HG02588 (cell line): ENCODE results near the gene ABCA9.
"Not testable (repeated sequence)": the region's sequence is repeated elsewhere in the genome, so short reads cannot be mapped to it uniquely, and the experiment has no call there.

ENCODE experiments used
- ATAC-seq: cut with Tn5 transposase; IDR thresholded peaks from one replicate; pipeline ENCODE4 v1.9.1; 2021; ENCODE audit warnings: mild to moderate bottlenecking, moderate library complexity; ENCODE audit not compliant: unreplicated experiment

The ABCA9 gene

DNA sequence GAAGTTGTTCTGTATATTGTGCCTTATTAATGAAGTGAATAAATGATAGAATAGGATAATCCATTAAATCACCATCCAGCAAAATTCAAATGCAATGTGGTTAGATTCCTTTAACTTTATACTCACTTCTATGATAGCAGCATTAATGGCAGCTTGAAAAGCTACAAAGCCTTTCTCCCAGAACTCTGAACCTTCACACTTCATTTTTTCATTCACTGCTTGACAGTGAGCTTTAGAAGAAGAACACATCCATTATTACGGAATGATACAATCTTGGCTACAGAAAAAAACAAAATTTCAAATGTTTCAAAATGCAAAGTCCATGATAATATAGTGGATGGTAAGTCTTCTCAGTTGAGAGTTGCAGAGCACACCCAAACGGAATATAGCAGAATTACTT, 16.4 kb downstream of the ABCA9 start:
- no peak for ATAC-seq

DNA sequence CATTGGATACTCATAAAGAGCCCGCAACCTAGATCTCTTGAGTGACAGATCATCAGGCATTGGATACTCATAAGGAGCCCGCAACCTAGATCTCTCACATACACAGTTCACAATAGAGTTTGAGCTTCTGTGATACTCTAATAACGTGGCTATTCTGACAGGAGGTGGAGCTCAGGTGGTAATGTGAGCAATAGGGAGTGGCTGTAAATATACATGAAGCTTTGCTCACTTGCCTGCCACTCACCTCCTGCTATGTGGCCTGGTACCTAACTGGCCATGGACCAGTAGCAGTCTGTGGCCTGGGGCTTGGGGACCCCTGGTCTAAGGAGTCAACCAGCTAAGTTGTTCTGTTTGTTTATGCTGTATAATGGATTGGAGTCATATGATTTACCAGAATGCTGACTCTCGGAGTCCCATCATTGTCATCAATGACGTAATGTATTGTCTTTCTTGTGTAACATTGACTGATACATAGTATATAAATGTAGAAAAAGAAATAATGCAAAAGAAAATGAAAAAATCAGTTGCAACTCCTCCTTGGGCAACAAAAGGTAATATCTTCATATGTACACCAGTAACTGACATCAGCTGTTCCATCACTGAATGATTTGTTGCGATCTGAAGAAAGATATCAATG, 17.5 kb downstream of the ABCA9 start:
- ATAC-seq, result no peak

GRCh38 chr17:69042308-69042707, 18.4 kb downstream of the ABCA9 start:
- ATAC-seq, result no peak

GRCh38 chr17:69031839-69032238, 28.9 kb downstream of the ABCA9 start:
- no peak for ATAC-seq

- ATAC-seq, result no peak
Observed at GRCh38 chr17:69030169-69030568, 30.6 kb downstream of the ABCA9 start.

DNA sequence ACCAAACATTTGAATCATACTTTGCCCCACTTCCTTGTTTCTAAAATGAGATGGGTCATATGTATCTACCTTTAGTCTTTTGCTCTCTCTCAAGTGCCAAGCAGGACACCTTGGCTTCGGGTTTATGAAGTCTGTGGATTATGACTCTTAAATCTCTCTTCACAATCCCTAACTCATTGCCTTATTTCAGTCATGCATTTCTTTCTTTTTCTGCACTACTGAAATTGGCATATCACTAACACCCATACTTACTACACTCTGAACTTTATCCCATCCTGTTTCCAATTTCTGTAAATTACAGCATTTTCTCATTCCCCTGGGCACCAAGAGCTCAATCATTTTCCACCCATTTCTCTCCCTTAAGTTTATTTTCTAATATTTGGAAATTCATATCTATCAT, 42.0 kb downstream of the ABCA9 start:
- ATAC-seq, result no peak

DNA sequence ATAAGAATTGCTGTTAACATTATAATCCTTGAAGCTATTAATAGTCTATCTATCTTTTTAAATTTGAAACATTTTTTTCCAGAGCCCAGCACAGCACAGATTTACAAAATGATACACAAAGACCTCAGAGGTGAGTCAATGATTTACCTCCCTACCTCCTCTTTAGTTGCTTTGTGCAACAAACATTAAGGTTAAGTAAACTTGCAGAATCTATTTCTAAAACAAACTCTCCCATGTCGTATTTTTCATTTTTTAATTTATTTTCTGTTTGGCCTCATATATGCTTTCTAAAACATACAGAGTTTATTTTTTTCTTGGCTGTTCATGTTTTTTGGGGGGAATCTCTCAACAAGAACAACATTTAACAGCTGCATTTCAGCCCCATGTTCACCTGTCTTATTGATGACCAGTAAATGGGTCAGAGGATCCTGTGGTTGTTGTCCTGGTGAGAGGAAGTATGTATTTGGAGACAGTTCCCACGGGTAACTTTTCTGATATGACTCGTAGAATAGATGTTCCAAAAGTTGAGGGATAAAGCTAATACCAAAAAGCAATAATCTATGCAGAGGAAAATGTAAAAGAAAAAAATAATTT, 42.6 kb downstream of the ABCA9 start:
- no peak for ATAC-seq

GRCh38 chr17:69015631-69016030, 45.1 kb downstream of the ABCA9 start:
- no peak for ATAC-seq

GRCh38 chr17:69012895-69013805, 47.6 kb downstream of the ABCA9 start:
- no peak for ATAC-seq

DNA sequence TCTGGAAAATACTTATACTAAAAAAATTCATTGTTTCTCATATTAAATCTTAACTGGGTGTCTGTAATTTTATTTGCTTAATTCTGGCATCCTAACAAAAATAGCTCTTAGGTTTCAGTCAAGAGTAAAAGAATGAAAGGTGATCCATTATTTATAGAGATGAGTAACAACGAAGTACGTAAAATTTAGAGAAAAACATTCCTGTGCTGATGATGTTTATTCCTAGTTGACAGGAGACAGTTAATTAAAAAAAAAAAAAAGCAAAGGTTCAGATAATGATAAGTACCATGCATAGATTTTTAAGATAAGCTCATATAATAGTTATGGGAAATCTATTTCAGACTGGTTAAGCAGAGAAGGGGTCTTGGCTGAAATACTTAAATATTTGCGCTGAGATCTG, 50.8 kb downstream of the ABCA9 start:
- no peak for ATAC-seq

DNA sequence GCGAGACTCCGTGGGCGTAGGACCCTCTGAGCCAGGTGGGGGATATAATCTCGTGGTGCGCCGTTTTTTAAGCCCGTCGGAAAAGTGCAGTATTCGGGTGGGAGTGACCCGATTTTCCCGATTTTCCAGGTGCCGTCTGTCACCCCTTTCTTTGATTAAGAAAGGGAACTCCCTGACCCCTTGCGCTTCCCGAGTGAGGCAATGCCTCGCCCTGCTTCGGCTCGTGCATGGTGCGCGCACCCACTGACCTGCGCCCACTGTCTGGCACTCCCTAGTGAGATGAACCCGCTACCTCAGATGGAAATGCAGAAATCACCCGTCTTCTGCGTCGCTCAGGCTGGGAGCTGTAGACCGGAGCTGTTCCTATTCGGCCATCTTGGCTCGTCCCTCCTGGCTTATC, 56.0 kb downstream of the ABCA9 start:
- not testable (repeated sequence) for ATAC-seq

DNA sequence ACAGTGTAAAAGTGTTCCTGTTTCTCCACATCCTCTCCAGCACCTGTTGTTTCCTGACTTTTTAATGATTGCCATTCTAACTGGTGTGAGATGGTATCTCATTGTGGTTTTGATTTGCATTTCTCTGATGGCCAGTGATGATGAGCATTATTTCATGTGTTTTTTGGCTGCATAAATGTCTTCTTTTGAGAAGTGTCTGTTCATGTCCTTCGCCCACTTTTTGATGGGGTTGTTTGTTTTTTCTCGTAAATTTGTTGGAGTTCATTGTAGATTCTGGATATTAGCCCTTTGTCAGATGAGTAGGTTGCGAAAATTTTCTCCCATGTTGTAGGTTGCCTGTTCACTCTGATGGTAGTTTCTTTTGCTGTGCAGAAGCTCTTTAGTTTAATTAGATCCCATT, 61.0 kb downstream of the ABCA9 start:
- ATAC-seq, result not testable (repeated sequence)

DNA sequence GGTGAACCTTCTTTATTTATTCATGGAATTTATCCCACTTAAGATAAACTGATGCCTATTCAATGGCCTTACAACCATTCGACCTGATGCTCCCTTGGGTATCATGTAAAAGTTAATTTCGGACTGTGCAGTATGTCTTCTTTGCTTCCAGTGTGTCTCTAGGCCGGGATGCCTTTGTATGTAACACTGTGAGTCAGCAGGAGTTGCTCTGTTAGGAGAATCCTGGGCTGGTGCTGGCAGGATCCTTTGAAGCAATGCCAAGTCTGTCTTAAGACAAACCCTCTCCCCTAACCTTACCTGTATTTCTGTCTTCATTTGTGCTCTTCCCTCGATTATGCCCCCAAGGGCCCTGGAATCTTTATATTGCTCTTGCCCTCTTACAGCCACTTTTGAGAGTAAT, 67.6 kb downstream of the ABCA9 start:
- no peak for ATAC-seq

GRCh38 chr17:68987966-68988365, 72.8 kb downstream of the ABCA9 start:
- ATAC-seq, result no peak

DNA sequence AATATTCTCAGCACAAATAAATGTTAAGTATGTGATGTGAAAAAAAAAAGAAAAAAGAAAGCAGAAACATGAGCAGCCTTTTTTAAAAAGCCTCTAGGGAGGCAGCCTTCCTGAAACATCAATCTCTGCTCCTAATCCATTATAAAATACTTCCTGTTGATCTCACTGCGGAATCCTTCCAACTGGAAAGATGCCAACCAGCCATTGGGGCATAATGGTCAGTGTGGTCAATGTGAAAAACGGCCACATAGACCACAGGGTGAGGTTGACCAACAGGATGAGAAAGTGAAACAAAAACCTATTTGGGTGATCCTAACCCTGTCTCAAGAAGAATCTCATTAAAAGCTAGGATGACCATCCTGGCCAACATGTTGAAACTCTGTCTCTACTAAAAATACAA, 79.4 kb downstream of the ABCA9 start:
- peak; percentile 64 for ATAC-seq

DNA sequence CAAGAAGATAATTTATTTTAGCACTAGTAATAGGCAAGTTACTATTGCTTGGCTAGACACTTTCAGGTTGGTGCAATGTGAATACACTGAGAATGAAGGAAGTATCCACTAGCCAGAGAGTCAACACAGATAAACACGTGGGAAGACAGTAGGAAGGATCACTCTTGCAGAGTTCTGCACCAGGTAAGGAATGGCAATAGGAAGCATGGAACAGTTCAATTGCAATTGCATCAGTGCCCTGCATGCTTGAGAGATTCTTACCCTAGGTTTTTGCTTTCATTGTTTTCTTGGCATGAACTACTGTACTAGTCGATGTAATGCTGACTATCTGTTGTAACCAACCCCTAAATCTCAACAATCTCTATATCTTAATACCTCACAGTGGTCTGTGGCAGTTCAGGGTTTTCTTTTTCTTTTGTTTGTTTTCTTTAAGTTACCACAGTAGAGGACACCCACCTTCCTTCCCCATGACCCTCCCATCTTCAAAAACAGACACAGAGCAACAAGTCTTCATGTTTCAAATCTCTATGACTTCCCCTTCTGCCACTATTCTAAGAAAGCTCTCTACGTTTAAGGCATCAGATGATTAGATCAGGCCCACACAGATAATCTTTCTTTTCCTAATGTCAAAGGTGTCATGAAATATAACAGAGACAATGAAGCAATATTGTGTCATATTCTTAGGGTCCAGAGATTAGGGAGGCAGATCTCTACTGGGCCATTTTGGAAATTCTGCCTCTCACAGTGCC, 87.5 kb downstream of the ABCA9 start:
- no peak for ATAC-seq

GRCh38 chr17:68972119-68972704, 88.5 kb downstream of the ABCA9 start:
- no peak for ATAC-seq

- ATAC-seq, result no peak
Observed at GRCh38 chr17:68969101-68969500, 91.6 kb downstream of the ABCA9 start.

GRCh38 chr17:68963958-68964357, 96.8 kb downstream of the ABCA9 start:
- no peak for ATAC-seq

DNA sequence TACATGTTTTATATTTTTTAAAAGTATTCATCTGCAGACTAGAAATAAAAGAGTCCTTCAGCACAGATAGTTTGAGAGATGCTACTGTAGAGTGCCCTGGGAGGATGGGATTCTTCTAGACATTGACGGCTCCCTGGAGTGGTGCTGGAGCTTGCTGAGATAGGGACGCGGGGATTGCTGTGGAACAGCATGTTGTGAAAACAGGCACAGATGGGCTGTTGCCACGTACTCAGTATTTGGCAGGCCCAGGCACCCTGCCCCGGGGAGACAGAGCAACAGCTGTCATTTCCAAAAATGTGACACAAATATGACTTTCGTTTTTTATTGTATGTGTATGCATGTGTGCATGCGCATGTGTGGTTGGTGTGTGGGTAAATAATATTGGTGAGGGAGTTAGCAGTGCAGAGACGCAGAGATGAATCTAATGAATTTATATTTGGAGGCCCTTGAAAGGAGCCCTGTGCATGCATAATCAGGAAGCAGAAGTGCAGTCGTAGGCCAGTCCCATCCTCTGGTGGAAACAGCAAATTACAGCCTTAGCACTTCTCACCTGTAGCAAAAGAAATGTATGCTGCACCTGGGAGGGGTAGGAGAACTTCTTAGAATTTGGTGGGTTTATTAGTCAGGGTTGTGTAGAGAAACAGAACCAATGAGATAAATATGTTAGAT, 99.4 kb downstream of the ABCA9 start:
- ATAC-seq, result no peak
